Small intestine (tissue), 7 donors: ENCODE data around the gene EDRF1. TPM values are rescaled to one million over a fixed set of nuclear protein-coding genes. Genes with fewer than 3 reads are reported as not detected.

Experiments
- DNase-seq, 2 donors: peaks; one replicate each; pipeline versions ENCODE4 v3.0.0 to v3.0.0-alpha.2; 2013
- FAIRE-seq: peaks from 2 replicates; lab custom pipeline; 2012; peaks lifted over from hg19 to GRCh38; lab: Jason Lieb, UNC
- H3K27ac ChIP-seq, 3 donors: one replicate each; pipeline ENCODE4 v1.5.1; 2013; ENCODE audit warnings: low read length in 2 of 3, mild to moderate bottlenecking in 2 of 3, control low read depth in 1 of 3, inconsistent platforms in 1 of 3, low read depth in 1 of 3, moderate library complexity in 1 of 3
- H3K27me3 ChIP-seq, 3 donors: one replicate each; pipeline ENCODE4 v1.6.1; 2013; ENCODE audit warnings: low read length in 3 of 3, inconsistent platforms in 1 of 3; ENCODE audit not compliant: control insufficient read depth in 3 of 3, insufficient read depth in 3 of 3
- H3K36me3 ChIP-seq, 3 donors: one replicate each; pipeline ENCODE4 v1.6.1; 2013; ENCODE audit warnings: low read length in 3 of 3, inconsistent platforms in 1 of 3, low read depth in 1 of 3, mild to moderate bottlenecking in 1 of 3, moderate library complexity in 1 of 3; ENCODE audit not compliant: control insufficient read depth in 3 of 3, insufficient read depth in 2 of 3
- H3K4me1 ChIP-seq, 3 donors: one replicate each; pipeline ENCODE4 v1.6.1; 2013; ENCODE audit warnings: low read length in 2 of 3, inconsistent platforms in 1 of 3, low read depth in 1 of 3, mild to moderate bottlenecking in 1 of 3, moderate library complexity in 1 of 3; ENCODE audit not compliant: control insufficient read depth in 3 of 3, insufficient read depth in 2 of 3
- H3K4me3 ChIP-seq, 3 donors: one replicate each; pipeline ENCODE4 v1.5.1; 2013; ENCODE audit warnings: low read length in 3 of 3, control low read depth in 1 of 3, inconsistent platforms in 1 of 3, low read depth in 1 of 3, mild to moderate bottlenecking in 1 of 3, moderate library complexity in 1 of 3
- H3K9me3 ChIP-seq, 2 donors: one replicate each; pipeline ENCODE4 v1.6.1; 2013; ENCODE audit warnings: low read depth in 1 of 2, low read length in 1 of 2; ENCODE audit not compliant: control insufficient read depth in 2 of 2, insufficient read depth in 1 of 2
- WGBS, 3 donors: extraction: QIAGEN DNeasy Blood & Tissue Kit; methylation state at CpG; one replicate each; pipeline ENCODE4 v1.1.7; 2013; 5-methylcytosine and 5-hydroxymethylcytosine counted together
- polyA plus RNA-seq, 4 donors: library from polyadenylated mRNA; stranded (reverse) in 3 of 4; unstranded in 1 of 4; fragments of 200-250 nt in 3 of 4; fragments of 120-200 nt in 1 of 4; gene quantifications; one replicate each; pipeline versions ENCODE4 v1.2.1 to v1.2.3, GENCODE V29; 2013
- donor health status: healthy with polysubstance abuse.
- donor health status: control.
- donor health status: control.
- donor health status: Bipolar disorder and iron deficiency.
- donor health status: healthy.

Gene EDRF1
- polyA plus RNA-seq, 4 donors, result 8.6 to 30.4 (median 11.2) TPM

DNA sequence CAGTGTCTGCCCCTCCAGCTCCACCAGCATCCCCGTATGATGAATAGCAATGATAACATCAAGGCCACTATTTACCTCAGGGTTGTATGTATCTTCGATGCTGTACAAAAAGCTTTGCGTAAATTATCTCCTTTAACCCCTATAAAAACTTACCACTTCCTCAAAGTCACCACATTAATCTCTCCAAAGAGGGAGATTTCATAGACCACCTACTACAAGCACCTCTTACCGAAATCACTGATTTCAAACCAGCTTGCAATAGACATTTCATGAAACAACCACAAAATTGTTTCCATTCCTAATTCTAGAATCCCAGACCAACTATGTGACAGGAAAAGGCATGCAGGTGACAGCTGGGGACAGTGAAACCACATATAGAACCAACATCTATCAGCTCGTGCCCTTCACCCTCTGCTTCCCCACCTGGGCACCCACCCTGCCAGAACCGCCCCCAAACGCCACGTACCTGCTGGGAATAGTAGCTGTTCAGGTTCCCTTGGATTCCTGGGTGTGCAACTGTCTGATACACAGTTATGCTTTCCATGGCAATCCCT lies 76.2 kb downstream of the EDRF1 start:
- Histone ChIP-seq H3K36me3 (peaks cover 10 to 53% (median 11%) of the 10 kb centered on the region in 3 donors), H3K27ac (no peak overlapping the region)

DNA sequence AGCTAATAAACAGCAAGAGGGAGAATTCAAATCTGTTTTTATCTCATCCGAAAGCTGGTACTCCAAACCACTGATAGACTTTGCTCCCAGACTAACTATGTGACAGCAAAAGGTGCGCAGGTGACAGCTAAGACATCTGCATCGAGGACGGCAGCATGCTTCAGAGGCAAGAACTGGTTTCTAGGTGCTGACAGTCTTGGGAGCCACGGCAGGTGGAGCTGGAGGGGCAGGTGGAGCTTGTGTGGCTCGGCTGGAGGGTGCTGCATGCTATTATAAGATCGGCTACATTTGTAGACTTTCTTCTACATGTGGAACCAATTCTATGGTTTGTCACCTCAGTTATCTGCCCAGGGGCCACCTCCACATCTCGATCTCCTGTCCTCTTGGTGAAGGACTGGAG lies 77.9 kb downstream of the EDRF1 start:
- peaks cover 5 to 51% (median 10%) of the 10 kb centered on the region in 3 donors for H3K36me3 ChIP-seq
- no peak overlapping the region for H3K4me3 ChIP-seq
- DNase-seq, result no peak
- H3K27me3 ChIP-seq, result no peaks in the 10 kb centered on the region
- H3K9me3 ChIP-seq, result no peaks in the 10 kb centered on the region
- no peak for FAIRE-seq
- H3K27ac ChIP-seq, result no peak overlapping the region
- no peaks in the 10 kb centered on the region for H3K4me1 ChIP-seq
- WGBS, 3 donors, result 70 to 86% (median 72%) methylated on average over 8 of the region's 8 CpGs

More for the DNA sequence above, 76.2 kb downstream of the EDRF1 start:
- Histone ChIP-seq H3K4me1 (no peaks in the 10 kb centered on the region), H3K9me3 (no peaks in the 10 kb centered on the region), H3K4me3 (no peak overlapping the region), H3K27me3 (no peaks in the 10 kb centered on the region)
- DNase-seq (no peak), FAIRE-seq (no peak)
- WGBS, 3 donors, result 79 to 85% (median 83%) methylated on average over 8 of the region's 8 CpGs

DNA sequence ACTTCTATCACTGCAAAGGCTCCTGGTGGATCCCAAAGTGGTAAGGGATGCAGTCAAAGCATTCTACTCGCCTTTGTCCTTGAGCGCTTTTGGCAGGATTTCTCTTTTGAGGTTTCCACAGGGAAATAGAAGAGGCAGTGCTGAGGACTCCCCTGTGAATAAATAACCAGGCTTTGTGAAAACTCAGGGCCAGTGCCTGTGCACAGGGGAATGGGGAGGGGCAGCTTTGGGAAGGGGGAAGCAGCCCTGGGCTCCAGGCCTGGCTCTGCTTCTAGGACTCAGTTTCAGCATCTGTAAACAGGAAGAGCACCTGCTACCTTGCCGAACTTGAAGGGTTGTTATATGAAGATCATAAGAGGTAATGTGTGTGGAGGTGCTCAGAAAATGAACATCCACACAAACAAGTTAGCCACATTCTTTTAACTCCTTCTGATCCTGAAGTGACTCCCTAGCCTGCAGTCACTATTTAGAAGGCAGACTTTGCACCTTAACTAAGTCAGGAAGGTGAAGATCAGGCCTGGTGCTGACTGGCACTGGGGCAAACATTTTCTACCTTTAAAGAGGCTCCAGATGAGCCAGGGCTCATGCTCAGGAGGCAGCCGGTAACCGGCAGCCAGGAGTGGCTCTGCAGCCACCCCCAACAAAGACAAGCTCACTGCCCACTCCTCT lies 78.6 kb downstream of the EDRF1 start:
- Histone ChIP-seq H3K9me3 (no peaks in the 10 kb centered on the region), H3K36me3 (peaks cover 7 to 50% (median 10%) of the 10 kb centered on the region in 3 donors), H3K27me3 (no peaks in the 10 kb centered on the region), H3K4me1 (no peaks in the 10 kb centered on the region), H3K27ac (no peak overlapping the region), H3K4me3 (no peak overlapping the region)
- DNase-seq (no peak), FAIRE-seq (no peak)
- 52 to 64% (median 53%) methylated on average over 5 of the region's 5 CpGs for WGBS, 3 donors

DNA sequence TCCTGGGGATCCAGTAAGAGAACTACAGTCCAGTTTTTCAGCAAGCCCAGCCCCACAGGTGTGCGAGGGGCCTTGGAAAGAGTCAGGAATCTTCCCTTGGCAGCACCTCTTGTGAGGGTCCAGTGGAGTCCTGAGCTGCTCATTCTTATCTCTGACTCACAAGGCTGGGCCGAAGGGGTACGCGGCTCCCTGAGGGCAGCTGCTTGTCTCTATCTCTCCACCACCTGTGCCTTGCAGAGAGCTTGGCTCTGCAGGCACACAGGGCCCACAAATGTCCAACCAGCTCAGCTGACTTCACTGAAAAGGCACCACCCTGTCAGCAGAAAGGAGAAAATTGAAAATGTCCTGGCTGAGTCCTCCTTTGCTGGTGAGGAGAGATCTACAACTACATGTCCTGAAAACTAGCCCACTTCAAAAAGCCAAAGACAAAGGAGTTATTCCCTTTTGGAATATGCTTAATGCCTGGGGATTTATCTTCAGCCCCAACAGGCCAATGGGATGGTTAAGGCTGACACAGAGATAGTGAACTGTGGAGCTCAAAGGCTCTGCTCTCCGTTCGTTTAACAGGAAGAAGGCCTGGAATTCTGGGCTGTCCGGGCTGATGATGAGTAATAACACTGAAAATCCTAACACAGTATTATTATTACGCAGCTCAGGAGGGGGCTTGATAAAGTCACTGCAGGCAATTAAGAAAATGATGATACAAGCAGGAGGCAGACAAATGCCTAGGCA lies 80.1 kb downstream of the EDRF1 start:
- 93 to 95% (median 94%) methylated on average over 8 of the region's 8 CpGs for WGBS, 3 donors
- Histone ChIP-seq H3K36me3 (peaks cover 4 to 48% (median 8%) of the 10 kb centered on the region in 3 donors), H3K27me3 (no peaks in the 10 kb centered on the region), H3K4me3 (no peak overlapping the region), H3K27ac (no peak overlapping the region), H3K9me3 (no peaks in the 10 kb centered on the region), H3K4me1 (no peaks in the 10 kb centered on the region)
- DNase-seq, result no peak
- FAIRE-seq, result no peak

DNA sequence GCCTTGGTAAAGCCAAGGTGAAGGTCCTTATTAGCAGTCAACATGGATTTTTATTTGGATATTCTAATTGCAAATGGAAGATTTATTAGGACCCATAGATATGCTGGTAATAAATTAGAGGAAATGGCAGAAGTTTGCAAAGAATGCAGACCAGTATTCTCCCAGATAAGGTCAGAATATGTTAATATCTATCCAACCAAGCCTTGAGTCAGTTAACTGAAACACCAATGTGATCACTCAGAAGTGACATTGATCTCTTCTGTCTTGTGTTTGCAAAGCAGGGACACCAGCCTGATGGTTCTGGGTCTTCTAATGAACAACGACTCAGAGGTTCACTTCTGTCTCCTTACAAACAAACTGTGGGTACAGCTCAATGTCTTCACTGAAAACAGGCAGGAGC lies 82.1 kb downstream of the EDRF1 start:
- Histone ChIP-seq H3K9me3 (no peaks in the 10 kb centered on the region), H3K27ac (no peak overlapping the region), H3K27me3 (no peaks in the 10 kb centered on the region), H3K36me3 (peaks cover 6 to 43% (median 14%) of the 10 kb centered on the region in 3 donors), H3K4me3 (no peak overlapping the region), H3K4me1 (no peaks in the 10 kb centered on the region)
- DNase-seq, result no peak
- no peak for FAIRE-seq
- WGBS, 3 donors, result 76 to 89% (median 85%) methylated on average over 1 of the region's 1 CpG

DNA sequence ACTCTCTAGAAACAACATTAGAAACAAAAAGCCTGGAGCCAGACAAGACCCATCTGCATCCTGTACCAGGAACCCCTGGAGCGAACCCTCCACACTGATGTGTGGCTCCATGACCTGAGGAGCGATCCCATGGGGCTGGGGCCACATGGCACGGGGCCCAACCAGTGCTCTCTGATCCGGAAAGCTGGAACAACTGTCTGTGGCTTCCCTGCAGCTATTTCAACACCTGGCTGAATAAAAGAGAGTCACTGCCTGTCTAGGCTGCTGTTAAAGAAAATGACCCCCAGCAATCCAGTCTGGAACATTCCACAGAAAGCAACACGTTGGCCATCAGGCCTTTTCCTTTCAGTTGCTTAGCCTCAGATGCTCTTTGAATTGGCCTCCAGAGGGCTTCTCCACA lies 82.6 kb downstream of the EDRF1 start:
- Histone ChIP-seq H3K4me1 (no peaks in the 10 kb centered on the region), H3K27me3 (no peaks in the 10 kb centered on the region), H3K4me3 (no peak overlapping the region), H3K9me3 (no peaks in the 10 kb centered on the region), H3K36me3 (peaks cover 9 to 42% (median 17%) of the 10 kb centered on the region in 3 donors), H3K27ac (no peak overlapping the region)
- DNase-seq (no peak), FAIRE-seq (no peak)
- 85 to 93% (median 86%) methylated on average over 5 of the region's 5 CpGs for WGBS, 3 donors

DNA sequence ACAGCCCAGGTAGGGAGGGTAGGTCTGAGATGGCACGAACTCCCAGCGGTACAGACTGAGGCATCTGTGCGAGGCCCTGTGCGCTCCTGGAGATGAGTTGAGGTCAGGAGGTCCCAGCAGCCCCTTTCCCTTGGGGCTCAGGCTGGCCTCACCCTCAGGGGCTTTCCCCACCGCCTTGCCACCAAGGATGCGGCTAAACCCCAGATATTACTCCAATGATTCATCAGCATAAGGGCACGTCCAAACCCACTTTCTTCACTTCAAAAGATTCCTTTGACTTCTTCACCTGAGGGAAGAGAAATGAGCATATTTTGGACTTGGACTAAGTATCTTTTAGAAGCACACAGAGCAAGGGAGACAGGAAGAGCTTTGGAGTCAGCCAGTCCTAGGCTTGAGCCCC lies 83.2 kb downstream of the EDRF1 start:
- DNase-seq, result no peak
- Histone ChIP-seq H3K27ac (no peak overlapping the region), H3K9me3 (no peaks in the 10 kb centered on the region), H3K4me1 (no peaks in the 10 kb centered on the region), H3K36me3 (peaks cover 10 to 38% (median 17%) of the 10 kb centered on the region in 3 donors), H3K27me3 (no peaks in the 10 kb centered on the region), H3K4me3 (no peak overlapping the region)
- 91 to 97% (median 96%) methylated on average over 7 of the region's 7 CpGs for WGBS, 3 donors
- FAIRE-seq, result no peak

DNA sequence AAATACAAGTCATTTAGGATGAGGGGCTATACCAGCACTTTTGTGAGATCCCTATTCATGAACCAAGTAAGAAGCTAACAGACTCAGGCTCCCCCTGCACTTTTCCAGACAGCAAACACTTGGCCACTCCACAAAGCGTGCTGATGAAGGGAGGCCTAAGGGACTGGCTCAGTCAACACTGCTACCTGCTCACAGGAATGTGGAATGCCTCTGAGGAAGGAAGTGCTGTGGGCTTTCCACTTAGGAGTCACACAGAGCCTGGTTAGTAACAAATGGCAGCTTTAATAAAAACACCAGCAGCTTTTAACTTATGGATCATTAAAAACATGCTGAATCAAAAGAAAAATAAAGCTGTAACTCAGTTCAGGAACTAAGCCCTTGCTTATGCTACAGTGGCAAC lies 88.5 kb downstream of the EDRF1 start:
- DNase-seq (no peak), FAIRE-seq (no peak)
- no peak overlapping the region for H3K4me3 ChIP-seq
- H3K4me1 ChIP-seq, result no peaks in the 10 kb centered on the region
- H3K27me3 ChIP-seq, result no peaks in the 10 kb centered on the region
- no peaks in the 10 kb centered on the region for H3K9me3 ChIP-seq
- 97 to 100% (median 100%) methylated on average over 1 of the region's 1 CpG for WGBS, 3 donors
- H3K36me3 ChIP-seq, result peaks cover 11 to 27% (median 18%) of the 10 kb centered on the region in 3 donors
- H3K27ac ChIP-seq, result no peak overlapping the region
